H9 (cell line): ENCODE measurements around the gene RUSF1. TPM values are rescaled to one million over a fixed set of nuclear protein-coding genes. Genes with fewer than 3 reads are reported as not detected.

ENCODE experiments used
- DNase-seq: peaks from one replicate; pipeline ENCODE4 v3.0.0-alpha.2; 2017
- H2AFZ ChIP-seq: one replicate; pipeline ENCODE4 v1.6.1; 2013; ENCODE audit warnings: mild to moderate bottlenecking, low read length, control low read depth, moderate library complexity
- H2AK5ac ChIP-seq: 2 replicates; pipeline ENCODE4 v1.6.1; 2013; ENCODE audit warnings: low read length, control low read depth, mixed read lengths; ENCODE audit not compliant: insufficient read length
- H2BK120ac ChIP-seq: one replicate; pipeline ENCODE4 v1.6.1; 2013; ENCODE audit warnings: low read depth, mild to moderate bottlenecking, low read length, control low read depth, inconsistent platforms; ENCODE audit not compliant: poor library complexity, severe bottlenecking
- H2BK12ac ChIP-seq: 2 replicates; pipeline ENCODE4 v1.6.1; 2013; ENCODE audit warnings: low read length, control low read depth, mixed read lengths, low read depth; ENCODE audit not compliant: insufficient read length
- H2BK15ac ChIP-seq: 2 replicates; pipeline ENCODE4 v1.6.1; 2013; ENCODE audit warnings: low read depth, low read length, control low read depth
- H2BK20ac ChIP-seq: one replicate; pipeline ENCODE4 v1.6.1; 2013; ENCODE audit warnings: low read depth, mild to moderate bottlenecking, low read length, control low read depth, inconsistent platforms; ENCODE audit not compliant: poor library complexity, severe bottlenecking
- H2BK5ac ChIP-seq: 2 replicates; pipeline ENCODE4 v1.6.1; 2013; ENCODE audit warnings: low read length, control low read depth, mixed read lengths; ENCODE audit not compliant: insufficient read length
- H3K14ac ChIP-seq: 2 replicates; pipeline ENCODE4 v1.6.1; 2013; ENCODE audit warnings: low read length, control low read depth; ENCODE audit not compliant: insufficient read depth
- H3K18ac ChIP-seq: 2 replicates; pipeline ENCODE4 v1.6.1; 2013; ENCODE audit warnings: low read depth, mild to moderate bottlenecking, mixed read lengths, low read length, control low read depth; ENCODE audit not compliant: insufficient read length
- H3K23ac ChIP-seq: 2 replicates; pipeline ENCODE4 v1.6.1; 2013; ENCODE audit warnings: low read length, control low read depth, mixed read lengths, low read depth; ENCODE audit not compliant: insufficient read length
- H3K23me2 ChIP-seq: 2 replicates; pipeline ENCODE4 v1.6.1; 2013; ENCODE audit warnings: low read depth, mild to moderate bottlenecking, mixed read lengths, low read length, control low read depth; ENCODE audit not compliant: insufficient read length, poor library complexity, severe bottlenecking
- H3K27ac ChIP-seq: 2 replicates; pipeline ENCODE4 v1.5.1; 2013; ENCODE audit warnings: low read length, control low read depth, mixed read lengths, low read depth; ENCODE audit not compliant: insufficient read length
- H3K27me3 ChIP-seq: 2 replicates; pipeline ENCODE4 v1.6.1; 2013; ENCODE audit warnings: low read length, control low read depth, inconsistent platforms; ENCODE audit not compliant: insufficient read depth
- H3K4ac ChIP-seq: 2 replicates; pipeline ENCODE4 v1.6.1; 2013; ENCODE audit warnings: low read depth, mild to moderate bottlenecking, control low read depth, inconsistent platforms, low read length, moderate library complexity
- H3K4me1 ChIP-seq: 2 replicates; pipeline ENCODE4 v1.6.1; 2013; ENCODE audit warnings: low read length, control low read depth, inconsistent platforms; ENCODE audit not compliant: insufficient read depth
- H3K4me2 ChIP-seq: 2 replicates; pipeline ENCODE4 v1.6.1; 2013; ENCODE audit warnings: low read length, control low read depth, mixed read lengths; ENCODE audit not compliant: insufficient read length, insufficient read depth
- H3K56ac ChIP-seq: 2 replicates; pipeline ENCODE4 v1.6.1; 2013; ENCODE audit warnings: low read depth, mild to moderate bottlenecking, mixed read lengths, low read length, control low read depth; ENCODE audit not compliant: insufficient read length
- H3K79me1 ChIP-seq: 2 replicates; pipeline ENCODE4 v1.6.1; 2013; ENCODE audit warnings: low read depth, mild to moderate bottlenecking, moderate library complexity, low read length, control low read depth, inconsistent platforms; ENCODE audit not compliant: insufficient read depth, poor library complexity, severe bottlenecking
- H3K79me2 ChIP-seq: 2 replicates; pipeline ENCODE4 v1.6.1; 2013; ENCODE audit warnings: low read length, control low read depth, inconsistent platforms; ENCODE audit not compliant: insufficient read depth
- H3K9ac ChIP-seq: 2 replicates; pipeline ENCODE4 v1.6.1; 2013; ENCODE audit warnings: low read length, control low read depth, mixed read lengths; ENCODE audit not compliant: insufficient read length; ENCODE audit errors: extremely low read depth
- H3K9me3 ChIP-seq: one replicate; pipeline ENCODE4 v1.6.1; 2013; ENCODE audit warnings: low read depth, low read length, inconsistent platforms; ENCODE audit not compliant: control insufficient read depth
- H3T11ph ChIP-seq: one replicate; pipeline ENCODE4 v1.6.1; 2013; ENCODE audit warnings: mild to moderate bottlenecking, low read length, control low read depth, inconsistent platforms
- H4K20me1 ChIP-seq: one replicate; pipeline ENCODE4 v1.6.1; 2013; ENCODE audit not compliant: control insufficient read depth, insufficient read length, insufficient read depth
- H4K5ac ChIP-seq: 2 replicates; pipeline ENCODE4 v1.6.1; 2013; ENCODE audit warnings: low read depth, mild to moderate bottlenecking, mixed read lengths, low read length, control low read depth; ENCODE audit not compliant: insufficient read length
- H4K8ac ChIP-seq: replicated peaks from 2 replicates; pipeline ENCODE4 v1.6.1; 2013; ENCODE audit warnings: low read length, control low read depth, mixed read lengths, low read depth; ENCODE audit not compliant: insufficient read length
- H4K91ac ChIP-seq: 2 replicates; pipeline ENCODE4 v1.6.1; 2013; ENCODE audit warnings: low read depth, mild to moderate bottlenecking, moderate library complexity, mixed read lengths, low read length, control low read depth; ENCODE audit not compliant: insufficient read length
- H3K27ac Mint-ChIP-seq, 3 experiments: 2 replicates in 2 of 3; 3 replicates in 1 of 3; pipeline ENCODE4 v1.8.0; 2020 to 2021; ENCODE audit warnings: mixed read lengths in 3 of 3, mild to moderate bottlenecking in 1 of 3, moderate library complexity in 1 of 3
- H3K27me3 Mint-ChIP-seq: 2 replicates; pipeline ENCODE4 v1.8.0; 2021; ENCODE audit warnings: low read depth, mild to moderate bottlenecking, moderate library complexity, mixed read lengths
- H3K36me3 Mint-ChIP-seq, 3 experiments: 2 replicates in 2 of 3; 3 replicates in 1 of 3; pipeline ENCODE4 v1.8.0; 2020 to 2021; ENCODE audit warnings: low read depth in 3 of 3, mixed read lengths in 3 of 3; ENCODE audit not compliant: insufficient read depth in 1 of 3
- H3K4me1 Mint-ChIP-seq, 2 experiments: 2 replicates each; pipeline ENCODE4 v1.8.0; 2020; ENCODE audit warnings: mixed read lengths in 2 of 2
- H3K4me3 Mint-ChIP-seq, 2 experiments: 2 replicates in 1 of 2; 3 replicates in 1 of 2; pipeline ENCODE4 v1.8.0; 2020 to 2021; ENCODE audit warnings: mild to moderate bottlenecking in 2 of 2, mixed read lengths in 2 of 2, moderate library complexity in 1 of 2
- H3K9me3 Mint-ChIP-seq, 2 experiments: 2 replicates in 1 of 2; 3 replicates in 1 of 2; pipeline ENCODE4 v1.8.0; 2020; ENCODE audit warnings: mild to moderate bottlenecking in 2 of 2, mixed read lengths in 2 of 2, moderate library complexity in 1 of 2
- CTCF ChIP-seq: fragments of 200-600 bp; sonication (generic); conservative IDR thresholded peaks from 3 replicates; pipeline ENCODE4 v1.8.0; 2021; ENCODE audit warnings: antibody characterized with exemption, mild to moderate bottlenecking
- WGBS: extraction: QIAGEN DNeasy Blood & Tissue Kit; methylation state at CpG from one replicate; pipeline ENCODE4 v1.1.7; 2013; ENCODE audit warnings: missing lambda C conversion rate, low lambda C conversion rate, mixed read lengths; ENCODE audit not compliant: insufficient read length; ENCODE audit errors: extremely low coverage; 5-methylcytosine and 5-hydroxymethylcytosine counted together
- total RNA-seq: library from RNA; stranded (reverse); gene quantifications from 2 replicates; pipeline ENCODE4 v1.2.1, GENCODE V29; 2021

The RUSF1 gene
- total RNA-seq, 1 experiment from 2014 or later: 33.4 TPM

- no peak overlapping the region for H3K4me2 ChIP-seq
- Mint-ChIP-seq H3K4me3 (no peak overlapping the region), H3K9me3 (peaks cover 15 to 19% of the 10 kb centered on the region in 2 experiments), H3K27me3 (peaks cover 1% of the 10 kb centered on the region; the same call in 1 of the 2 replicates), H3K27ac (peak overlapping the region in 1 of 3 experiments; percentile 62; a peak in 1 of 7 replicates), H3K36me3 (peaks cover 4 to 5% (median 4%) of the 10 kb centered on the region in 3 experiments; a peak in 5 of 7 replicates), H3K4me1 (peaks cover 23 to 32% of the 10 kb centered on the region in 2 experiments)
- H3K9ac ChIP-seq: no peak overlapping the region
- H3T11ph ChIP-seq: no peak overlapping the region
- no peaks in the 10 kb centered on the region for H3K27me3 ChIP-seq
- H2BK5ac ChIP-seq: no peak overlapping the region
- no peak overlapping the region for H3K14ac ChIP-seq
- no peaks in the 10 kb centered on the region; the same call in 1 of the 2 replicates for H3K4me1 ChIP-seq
- no CpG with 5 or more reads among the region's 2 CpGs for WGBS
- no peak overlapping the region for H4K5ac ChIP-seq
- no peaks in the 10 kb centered on the region for H3K9me3 ChIP-seq
- no peak overlapping the region for H4K91ac ChIP-seq
- no peak overlapping the region for H3K18ac ChIP-seq
- no peak overlapping the region for H2BK15ac ChIP-seq
- no peak overlapping the region for H3K23ac ChIP-seq
- no peaks in the 10 kb centered on the region for H3K79me1 ChIP-seq
- no peak for TF ChIP-seq CTCF
- H3K4ac ChIP-seq: no peak overlapping the region
- H2AFZ ChIP-seq: no peak overlapping the region
- H4K20me1 ChIP-seq: no peaks in the 10 kb centered on the region
- DNase-seq: no peak
- H2BK120ac ChIP-seq: no peak overlapping the region
- H2BK20ac ChIP-seq: no peak overlapping the region
- H2AK5ac ChIP-seq: no peak overlapping the region
- H3K23me2 ChIP-seq: no peaks in the 10 kb centered on the region
- no peak overlapping the region for H2BK12ac ChIP-seq
- H3K56ac ChIP-seq: no peak overlapping the region
- H4K8ac ChIP-seq: no peak overlapping the region
- H3K27ac ChIP-seq: no peak overlapping the region
- no peaks in the 10 kb centered on the region for H3K79me2 ChIP-seq
These were observed 11.7 kb upstream of the RUSF1 start for GRCh38 chr16:31519759-31520431.
